ENCODE data around the gene NR6A1.

Gene NR6A1

DNA sequence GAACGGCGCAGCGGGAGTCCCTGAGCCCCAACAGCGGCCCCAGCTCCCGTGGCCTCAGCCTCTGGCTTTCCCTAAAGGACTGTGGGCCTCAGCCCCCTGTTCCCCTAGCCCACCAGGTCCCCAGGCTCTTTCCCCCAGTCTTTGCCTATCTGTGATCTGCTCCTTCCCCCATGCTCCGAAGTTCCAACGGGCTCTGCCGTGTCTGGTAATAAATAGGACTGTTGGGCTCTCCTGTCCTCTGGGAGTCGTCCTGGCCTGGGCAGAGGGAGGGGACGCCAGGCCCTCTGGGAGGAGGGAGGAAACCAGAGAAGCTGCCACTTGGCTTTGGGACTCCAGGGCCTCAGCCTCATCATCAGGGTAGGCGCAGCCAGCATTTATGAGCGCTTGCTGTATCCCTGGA is 292.8 kb downstream of the NR6A1 start:
- Mint-ChIP-seq H3K4me1 (no peaks in the 10 kb centered on the region), H3K27ac (no peak overlapping the region), H3K36me3 (ENCODE audit: low read depth) (no peaks in the 10 kb centered on the region), H3K27me3 (peaks cover 23% of the 10 kb centered on the region), H3K9me3 (no peaks in the 10 kb centered on the region), H3K4me3 (no peak overlapping the region)
- no peak for DNase-seq
- ATAC-seq, result no peak

DNA sequence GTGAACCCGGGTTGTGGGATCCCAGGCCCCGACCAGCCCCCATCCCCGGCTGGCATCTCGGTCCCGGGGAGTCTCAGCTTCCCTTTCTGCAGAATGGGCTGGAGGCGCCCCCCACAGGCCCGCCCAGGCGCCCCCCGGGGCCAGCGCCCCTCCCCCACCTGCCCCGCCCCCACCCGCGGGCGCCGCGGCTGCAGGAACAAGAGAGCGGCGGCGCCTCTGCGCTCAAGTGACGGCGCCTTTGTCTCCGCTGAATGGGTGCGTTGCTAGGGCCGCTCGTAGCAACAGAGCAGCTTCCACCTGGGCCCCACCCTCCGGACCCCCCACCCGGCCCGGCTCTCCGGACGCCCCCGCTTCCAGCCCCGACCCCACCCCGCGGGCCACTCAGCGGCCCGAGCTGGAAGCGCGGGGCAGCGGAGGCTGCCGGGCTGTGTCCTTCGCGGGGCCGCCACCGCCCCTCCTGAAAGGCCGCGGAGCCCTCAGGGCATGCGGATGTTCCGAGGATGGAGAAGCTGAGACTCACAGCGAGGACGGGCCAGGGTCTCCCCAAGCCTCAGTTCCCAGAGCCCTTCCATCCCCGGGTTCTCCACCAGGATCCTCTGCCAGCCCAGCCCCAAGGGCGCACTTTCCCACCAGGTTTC is 293.3 kb downstream of the NR6A1 start:
- ATAC-seq (no peak), DNase-seq (no peak)
- Mint-ChIP-seq H3K9me3 (no peaks in the 10 kb centered on the region), H3K4me1 (no peaks in the 10 kb centered on the region), H3K4me3 (no peak overlapping the region), H3K27ac (no peak overlapping the region), H3K27me3 (peaks cover 24% of the 10 kb centered on the region), H3K36me3 (ENCODE audit: low read depth) (no peaks in the 10 kb centered on the region)

DNA sequence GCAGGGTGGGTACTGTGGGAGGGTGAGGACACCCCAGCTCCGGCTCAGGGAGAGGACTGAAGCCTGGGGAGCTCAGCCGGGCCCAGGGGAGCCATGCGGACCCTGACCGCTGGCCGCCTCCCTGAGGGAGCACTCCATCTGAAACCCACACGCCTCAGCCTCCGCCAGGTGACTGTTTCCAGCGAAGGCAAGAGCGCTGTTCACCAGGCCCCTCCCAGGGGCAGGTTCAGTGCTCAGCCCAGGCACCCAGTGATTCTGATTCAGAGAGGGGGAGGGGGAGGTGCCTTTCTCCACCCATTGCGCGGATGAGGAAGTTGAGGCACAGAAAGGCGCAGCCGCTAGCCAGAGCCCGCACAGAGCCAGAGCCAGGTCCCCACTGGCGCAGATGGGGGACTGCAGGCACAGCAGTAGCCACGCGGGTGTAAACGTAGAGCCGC is 293.9 kb downstream of the NR6A1 start:
- H3K9me3 Mint-ChIP-seq, result no peaks in the 10 kb centered on the region
- DNase-seq (no peak), ATAC-seq (no peak)
- no peak overlapping the region for H3K4me3 Mint-ChIP-seq
- no peaks in the 10 kb centered on the region for H3K4me1 Mint-ChIP-seq
- H3K27ac Mint-ChIP-seq, result no peak overlapping the region
- peaks cover 25% of the 10 kb centered on the region for H3K27me3 Mint-ChIP-seq
- no peaks in the 10 kb centered on the region for H3K36me3 Mint-ChIP-seq (ENCODE audit: low read depth)

DNA sequence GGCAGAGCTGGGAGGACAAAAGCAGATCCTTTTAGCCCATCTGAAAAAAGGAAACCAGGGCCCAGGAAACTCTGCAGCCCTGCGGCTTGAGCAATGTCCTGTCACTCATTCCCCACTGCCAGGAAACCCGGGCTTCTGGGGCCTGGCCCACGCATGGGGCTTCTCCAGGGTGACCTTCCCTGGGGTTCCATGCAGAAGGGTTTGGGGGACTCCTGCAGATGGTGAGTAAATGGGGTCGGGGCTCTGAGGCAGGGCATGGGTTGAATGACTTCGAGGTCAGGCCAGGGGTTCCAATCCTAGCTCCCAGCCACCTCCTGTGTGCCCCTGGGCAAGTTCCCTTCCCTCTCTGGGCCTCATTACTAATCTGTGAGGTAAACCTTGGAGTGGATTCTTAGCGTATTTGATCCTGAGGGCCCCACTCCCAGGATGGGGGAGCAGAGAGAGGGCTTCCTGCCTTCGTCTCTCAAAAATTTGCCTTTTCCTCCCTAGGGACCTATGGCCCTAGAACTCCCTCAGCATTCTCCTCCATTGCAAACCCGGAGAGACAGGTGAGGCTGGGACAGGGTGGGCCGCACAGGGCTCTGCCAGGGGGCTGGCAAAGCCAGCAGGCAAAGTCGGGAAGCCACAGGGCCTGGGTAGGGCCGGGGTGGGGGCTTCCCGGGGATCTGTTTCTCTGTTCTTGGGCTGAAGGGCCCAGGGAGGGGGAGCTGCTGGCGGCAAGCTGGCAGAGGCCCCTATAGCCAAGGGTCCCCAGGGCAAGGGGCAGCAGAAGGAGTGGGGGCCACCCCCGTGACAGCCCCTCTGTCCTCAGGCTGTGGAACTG is 295.0 kb downstream of the NR6A1 start:
- Mint-ChIP-seq H3K27ac (no peak overlapping the region), H3K36me3 (ENCODE audit: low read depth) (no peaks in the 10 kb centered on the region), H3K4me1 (no peaks in the 10 kb centered on the region), H3K9me3 (no peaks in the 10 kb centered on the region), H3K4me3 (no peak overlapping the region), H3K27me3 (peaks cover 25% of the 10 kb centered on the region)
- no peak for ATAC-seq
- DNase-seq, result no peak

DNA sequence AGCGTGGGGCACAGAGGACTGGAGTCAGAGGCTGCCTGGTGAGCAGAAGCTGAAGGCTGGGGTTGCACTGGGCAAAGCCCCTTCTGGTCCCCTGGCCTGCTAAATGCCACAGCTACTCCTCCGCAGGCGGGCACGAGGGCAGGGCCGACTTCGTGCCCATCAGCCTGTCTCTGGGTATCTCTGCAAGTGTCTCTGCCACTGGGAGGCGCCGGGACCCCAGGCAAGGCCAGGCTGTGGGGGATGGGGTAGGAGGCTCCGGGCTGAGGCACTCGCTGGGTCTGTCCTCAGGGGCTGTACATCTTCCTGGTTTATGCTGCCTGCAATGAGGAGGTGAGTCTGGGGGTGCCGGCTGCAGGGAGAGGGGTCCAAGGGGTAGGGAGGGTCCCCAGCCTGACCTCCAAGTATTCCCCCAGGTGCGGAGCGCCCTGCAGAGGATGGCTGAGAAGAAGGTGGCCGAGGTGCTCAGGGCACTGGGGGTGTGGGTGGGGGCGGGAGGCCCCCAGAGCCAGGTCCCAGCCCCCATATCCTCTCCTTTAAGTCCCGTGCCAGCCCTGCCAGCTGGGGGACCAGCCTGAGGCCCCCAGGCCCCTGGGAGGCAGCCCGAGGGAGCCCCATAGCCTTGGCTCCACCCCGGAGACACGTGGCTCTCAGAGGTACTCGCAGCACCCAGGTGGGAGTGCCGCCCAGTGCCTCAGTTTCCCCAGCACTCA is 295.8 kb downstream of the NR6A1 start:
- no peak overlapping the region for H3K4me3 Mint-ChIP-seq
- H3K27ac Mint-ChIP-seq, result no peak overlapping the region
- no peaks in the 10 kb centered on the region for H3K4me1 Mint-ChIP-seq
- H3K9me3 Mint-ChIP-seq, result no peaks in the 10 kb centered on the region
- no peak for ATAC-seq
- H3K36me3 Mint-ChIP-seq (ENCODE audit: low read depth), result no peaks in the 10 kb centered on the region
- DNase-seq, result no peak
- H3K27me3 Mint-ChIP-seq, result peaks cover 25% of the 10 kb centered on the region

DNA sequence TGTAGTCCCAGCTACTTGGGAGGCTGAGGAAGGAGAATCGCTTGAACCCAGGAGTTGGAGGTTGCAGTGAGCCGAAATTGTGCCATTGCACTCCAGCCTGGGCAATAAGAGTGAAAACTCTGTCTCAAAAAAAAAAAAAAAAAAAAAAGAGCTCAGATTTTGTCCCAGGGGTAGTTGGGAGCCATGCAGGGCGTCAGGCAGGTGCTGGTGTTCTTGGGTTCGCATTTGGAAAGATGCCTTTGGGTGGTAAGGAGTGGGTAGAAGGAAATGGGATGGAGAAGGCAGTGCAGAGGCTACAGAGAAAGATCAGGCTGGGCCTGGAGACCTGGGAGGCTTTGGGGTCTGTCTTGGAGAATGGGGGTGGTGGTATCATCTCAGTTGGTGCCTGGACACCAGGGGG is 297.0 kb downstream of the NR6A1 start:
- Mint-ChIP-seq H3K9me3 (no peaks in the 10 kb centered on the region), H3K27ac (no peak overlapping the region), H3K4me3 (no peak overlapping the region), H3K27me3 (peaks cover 22% of the 10 kb centered on the region), H3K4me1 (no peaks in the 10 kb centered on the region), H3K36me3 (ENCODE audit: low read depth) (no peaks in the 10 kb centered on the region)
- ATAC-seq, result no peak
- no peak for DNase-seq

DNA sequence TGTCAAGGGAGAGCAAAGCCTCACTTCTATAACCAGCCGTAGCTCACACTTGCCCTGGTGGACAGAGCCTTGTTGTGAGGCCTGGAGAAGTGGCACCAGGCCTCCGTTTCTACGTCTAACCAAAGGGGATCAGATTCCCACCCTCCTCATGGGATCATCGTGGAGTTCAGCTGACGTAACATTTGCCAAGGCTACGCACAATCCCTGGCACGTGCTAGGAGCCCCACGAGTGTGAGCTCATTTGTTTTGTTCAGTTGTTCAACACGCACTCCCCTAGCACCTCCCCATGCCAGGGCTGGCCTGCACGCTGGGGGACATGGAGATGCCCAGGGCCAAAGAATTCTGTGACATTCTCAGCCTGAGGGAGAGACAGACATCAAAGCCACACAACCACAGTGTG is 297.8 kb downstream of the NR6A1 start:
- Mint-ChIP-seq H3K4me3 (no peak overlapping the region), H3K27ac (no peak overlapping the region), H3K4me1 (no peaks in the 10 kb centered on the region), H3K27me3 (peaks cover 15% of the 10 kb centered on the region), H3K36me3 (ENCODE audit: low read depth) (no peaks in the 10 kb centered on the region), H3K9me3 (no peaks in the 10 kb centered on the region)
- no peak for ATAC-seq
- DNase-seq, result no peak

DNA sequence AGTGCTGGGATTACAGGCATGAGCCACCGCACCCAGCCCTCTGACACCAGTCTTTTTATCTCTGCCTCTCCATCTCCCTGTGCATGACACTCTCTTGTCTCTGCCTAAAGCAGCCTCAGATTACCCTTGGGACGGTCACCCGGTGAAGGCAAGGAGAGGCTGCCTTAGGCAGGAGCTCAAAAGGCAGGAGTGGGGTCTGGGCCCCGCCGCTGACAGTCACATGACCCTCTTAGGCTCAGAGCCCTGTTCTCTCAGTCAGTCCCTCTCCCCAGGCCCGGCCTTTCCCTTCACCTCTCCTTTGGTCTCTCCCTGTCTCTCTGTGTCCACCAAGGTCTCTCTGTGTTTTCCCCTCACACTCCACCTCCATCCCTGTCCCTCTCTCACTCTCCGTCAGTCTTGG is 298.3 kb downstream of the NR6A1 start:
- Mint-ChIP-seq H3K9me3 (no peaks in the 10 kb centered on the region), H3K27me3 (peaks cover 13% of the 10 kb centered on the region), H3K27ac (no peak overlapping the region), H3K4me3 (no peak overlapping the region), H3K4me1 (no peaks in the 10 kb centered on the region), H3K36me3 (ENCODE audit: low read depth) (no peaks in the 10 kb centered on the region)
- DNase-seq, result no peak
- ATAC-seq, result no peak

DNA sequence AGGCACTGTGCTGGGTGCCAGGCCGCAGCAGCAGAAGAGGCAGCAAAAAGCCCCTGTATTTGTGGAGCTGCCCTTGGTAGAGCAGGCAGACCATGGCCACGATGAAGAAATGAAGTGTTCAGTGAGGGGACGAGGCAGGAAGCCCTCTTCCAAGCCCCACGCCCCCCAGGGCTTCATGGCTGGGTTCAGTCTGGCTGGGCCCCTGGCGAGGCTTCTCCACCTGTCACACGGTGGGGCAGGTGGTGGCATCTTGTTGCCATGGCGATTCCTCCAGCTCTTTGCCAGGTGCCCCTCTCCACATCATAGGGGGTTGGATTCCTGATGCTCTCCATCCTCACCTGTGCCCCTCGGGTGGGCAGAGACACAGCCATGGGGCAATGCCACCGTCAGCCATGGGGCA is 299.4 kb downstream of the NR6A1 start:
- ATAC-seq (no peak), DNase-seq (no peak)
- Mint-ChIP-seq H3K9me3 (no peaks in the 10 kb centered on the region), H3K4me1 (no peaks in the 10 kb centered on the region), H3K27ac (no peak overlapping the region), H3K27me3 (peaks cover 10% of the 10 kb centered on the region), H3K4me3 (no peak overlapping the region), H3K36me3 (ENCODE audit: low read depth) (no peaks in the 10 kb centered on the region)

DNA sequence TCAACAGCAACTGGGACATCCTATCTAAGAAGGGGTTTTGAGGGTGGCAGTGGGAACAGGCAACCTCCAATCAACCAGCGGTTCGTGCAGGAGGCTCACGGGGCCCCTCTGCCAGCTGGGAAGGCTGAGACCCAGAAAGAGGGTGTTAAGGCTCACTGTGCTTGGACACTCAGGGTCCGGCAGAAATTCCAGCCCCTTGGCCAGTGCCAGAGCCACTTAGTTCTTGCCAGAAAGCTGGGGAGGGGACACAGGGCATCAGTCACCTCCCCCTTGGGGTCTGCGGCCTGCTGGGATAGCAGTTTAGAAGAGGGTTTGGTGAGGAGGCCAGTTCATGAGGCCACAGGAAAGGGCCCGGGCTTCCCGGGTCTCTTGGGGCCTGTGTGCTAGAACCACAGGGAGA is 300.4 kb downstream of the NR6A1 start:
- H3K27me3 Mint-ChIP-seq, result peaks cover 7% of the 10 kb centered on the region
- H3K4me1 Mint-ChIP-seq, result no peaks in the 10 kb centered on the region
- H3K36me3 Mint-ChIP-seq (ENCODE audit: low read depth), result no peaks in the 10 kb centered on the region
- H3K9me3 Mint-ChIP-seq, result no peaks in the 10 kb centered on the region
- H3K4me3 Mint-ChIP-seq, result no peak overlapping the region
- no peak overlapping the region for H3K27ac Mint-ChIP-seq
- ATAC-seq, result no peak
- DNase-seq, result no peak

DNA sequence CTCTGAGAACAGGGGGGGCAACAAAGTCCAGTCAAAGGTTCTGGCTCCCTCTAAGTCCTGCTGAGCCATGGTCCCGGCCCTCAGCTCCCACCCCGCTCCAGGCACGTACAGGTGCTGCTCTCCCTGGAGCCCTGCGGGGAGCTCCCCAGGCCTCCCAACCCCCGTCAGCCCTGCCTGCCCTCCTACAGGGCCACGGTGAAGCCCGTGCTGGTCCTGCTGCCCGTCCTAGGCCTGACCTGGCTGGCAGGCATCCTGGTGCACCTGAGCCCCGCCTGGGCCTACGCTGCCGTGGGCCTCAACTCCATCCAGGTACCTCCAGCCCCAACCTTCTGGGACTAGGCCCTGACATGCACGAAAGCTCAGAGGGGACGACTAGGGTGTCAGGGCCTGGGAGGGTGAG is 300.8 kb downstream of the NR6A1 start:
- no peaks in the 10 kb centered on the region for H3K9me3 Mint-ChIP-seq
- ATAC-seq, result no peak
- H3K4me3 Mint-ChIP-seq, result no peak overlapping the region
- no peaks in the 10 kb centered on the region for H3K4me1 Mint-ChIP-seq
- H3K27ac Mint-ChIP-seq, result no peak overlapping the region
- H3K27me3 Mint-ChIP-seq, result peaks cover 7% of the 10 kb centered on the region
- no peaks in the 10 kb centered on the region for H3K36me3 Mint-ChIP-seq (ENCODE audit: low read depth)
- DNase-seq, result no peak

DNA sequence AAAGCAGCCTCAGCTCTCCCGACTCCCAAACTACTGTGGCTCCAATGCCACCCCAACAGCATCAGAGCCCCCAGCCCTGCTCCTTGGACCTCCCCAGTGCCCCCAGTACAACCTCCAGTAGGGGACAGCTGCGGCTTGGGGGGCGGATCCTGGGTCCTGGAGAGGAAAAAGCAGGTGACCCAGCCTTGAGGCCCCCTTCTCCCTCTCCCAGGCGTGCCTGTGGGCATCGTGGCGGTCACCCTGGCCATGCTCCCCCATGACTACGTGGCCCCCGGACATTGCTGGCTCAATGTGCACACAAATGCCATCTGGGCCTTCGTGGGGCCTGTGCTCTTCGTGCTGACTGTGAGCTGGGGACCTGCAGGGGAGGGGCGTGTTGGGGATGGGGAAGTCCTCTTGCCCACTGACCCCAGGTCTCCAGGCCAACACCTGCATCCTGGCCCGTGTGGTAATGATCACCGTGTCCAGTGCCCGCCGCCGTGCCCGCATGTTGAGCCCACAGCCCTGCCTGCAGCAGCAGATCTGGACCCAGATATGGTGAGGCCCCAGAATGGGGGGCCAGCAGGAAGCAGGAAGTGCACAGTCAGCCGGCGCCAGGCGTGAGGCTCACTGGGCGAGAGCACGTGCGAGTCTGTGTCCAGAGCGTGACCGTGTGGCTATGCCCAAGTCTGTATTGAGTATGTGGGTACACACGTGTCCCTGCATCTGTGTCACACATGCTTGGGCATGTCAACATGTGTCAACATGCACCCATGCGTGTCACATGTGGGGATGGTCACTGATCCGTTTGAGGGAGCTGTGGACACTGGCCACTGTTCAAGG is 301.9 kb downstream of the NR6A1 start:
- H3K4me3 Mint-ChIP-seq, result no peak overlapping the region
- ATAC-seq, result no peak
- no peaks in the 10 kb centered on the region for H3K4me1 Mint-ChIP-seq
- H3K27me3 Mint-ChIP-seq, result peaks cover 9% of the 10 kb centered on the region
- H3K9me3 Mint-ChIP-seq, result no peaks in the 10 kb centered on the region
- H3K27ac Mint-ChIP-seq, result no peak overlapping the region
- no peak for DNase-seq
- H3K36me3 Mint-ChIP-seq (ENCODE audit: low read depth), result no peaks in the 10 kb centered on the region

DNA sequence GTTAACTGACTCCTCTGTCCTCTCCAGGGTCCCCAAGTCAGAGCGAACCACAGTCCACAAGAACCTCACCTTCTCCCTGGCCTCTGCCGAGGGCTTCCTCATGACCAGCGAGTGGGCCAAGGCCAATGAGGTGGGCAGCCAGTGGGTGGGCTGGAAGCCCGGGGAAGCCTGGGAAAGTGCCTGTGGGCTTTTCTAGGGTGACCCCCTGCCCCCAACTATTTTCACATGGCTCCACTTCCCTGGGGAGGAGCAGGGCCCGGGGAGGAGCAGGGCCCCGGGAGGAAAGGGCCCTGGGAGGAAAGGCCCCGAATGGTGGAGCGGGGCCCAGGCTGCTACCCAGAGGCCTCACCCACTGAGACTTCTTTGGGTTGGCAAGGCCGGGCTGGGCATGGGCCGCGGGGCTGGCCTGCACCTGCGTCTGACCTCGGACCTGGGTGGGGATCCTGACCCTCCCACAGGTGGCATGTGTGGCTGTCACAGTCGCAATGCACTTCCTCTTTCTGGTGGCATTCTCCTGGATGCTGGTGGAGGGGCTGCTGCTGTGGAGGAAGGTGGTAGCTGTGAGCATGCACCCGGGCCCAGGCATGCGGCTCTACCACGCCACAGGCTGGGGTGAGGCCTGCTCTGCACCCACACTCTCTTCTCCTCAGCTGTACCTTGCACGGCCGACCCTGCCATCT is 302.9 kb downstream of the NR6A1 start:
- H3K27me3 Mint-ChIP-seq, result peaks cover 4% of the 10 kb centered on the region
- no peak for DNase-seq
- no peaks in the 10 kb centered on the region for H3K9me3 Mint-ChIP-seq
- no peak overlapping the region for H3K27ac Mint-ChIP-seq
- no peaks in the 10 kb centered on the region for H3K36me3 Mint-ChIP-seq (ENCODE audit: low read depth)
- H3K4me3 Mint-ChIP-seq, result no peak overlapping the region
- ATAC-seq, result no peak
- H3K4me1 Mint-ChIP-seq, result no peaks in the 10 kb centered on the region

DNA sequence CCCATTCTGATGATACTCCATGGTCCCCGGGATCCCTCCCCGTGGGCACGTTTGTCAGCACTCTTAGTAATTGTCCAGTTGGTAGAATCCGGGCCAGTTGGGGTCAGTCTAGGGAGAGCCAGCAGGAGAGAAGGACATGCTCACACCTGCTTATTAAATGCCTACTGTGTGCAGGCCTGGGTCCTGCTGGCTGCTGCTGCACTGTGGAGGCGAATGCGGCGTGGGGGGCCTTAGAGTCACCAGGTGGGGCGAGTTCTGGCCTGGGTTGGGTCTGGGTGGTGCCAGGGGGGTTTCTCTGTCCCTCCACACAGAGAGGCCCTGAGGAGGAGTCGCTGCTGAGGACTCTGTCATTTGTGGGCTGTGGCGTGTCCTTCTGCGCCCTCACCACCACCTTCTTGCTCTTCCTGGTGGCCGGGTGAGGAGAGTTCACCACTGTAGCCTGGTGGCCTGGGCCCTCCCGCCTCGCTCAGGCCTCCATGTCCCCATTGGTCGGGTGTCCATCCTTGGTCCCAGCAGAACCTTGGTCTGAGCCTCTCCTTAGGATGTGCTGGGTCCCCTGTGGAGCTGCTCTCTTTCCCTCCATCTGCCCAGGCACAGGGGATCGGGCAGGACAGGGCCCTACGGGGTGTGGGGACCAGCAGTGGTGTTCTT is 303.6 kb downstream of the NR6A1 start:
- Mint-ChIP-seq H3K36me3 (ENCODE audit: low read depth) (no peaks in the 10 kb centered on the region), H3K27me3 (peaks cover 3% of the 10 kb centered on the region), H3K9me3 (no peaks in the 10 kb centered on the region), H3K4me3 (no peak overlapping the region), H3K27ac (no peak overlapping the region), H3K4me1 (no peaks in the 10 kb centered on the region)
- DNase-seq (no peak), ATAC-seq (no peak)
